Fibroblast of skin of scalp (primary cell): ENCODE results near the gene HSF2BP.
"Not testable (repeated sequence)": the region's sequence is repeated elsewhere in the genome, so short reads cannot be mapped to it uniquely, and the experiment has no call there.

ENCODE experiments used
- DNase-seq: peaks from one replicate; pipeline ENCODE4 v3.0.0-alpha.2; 2013

Gene HSF2BP

DNA sequence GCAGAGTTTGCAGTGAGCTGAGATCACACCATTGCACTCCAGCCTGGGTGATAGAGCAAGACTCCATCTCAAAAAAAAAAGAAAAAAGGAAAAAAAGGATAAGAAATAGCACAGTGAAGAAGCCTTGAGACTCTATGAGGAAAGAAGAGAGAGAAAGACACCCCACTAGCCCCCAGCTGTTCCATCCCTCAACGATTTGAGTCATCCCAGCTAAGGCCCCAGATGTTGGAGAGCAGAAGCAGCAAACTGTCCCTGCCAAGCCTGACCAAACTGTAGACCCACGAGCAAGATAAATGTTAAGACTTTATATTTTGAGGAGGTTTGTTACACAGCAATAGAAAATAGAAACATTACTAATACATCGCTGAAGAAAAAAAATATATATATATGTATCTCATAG is 42.4 kb downstream of the HSF2BP start:
- DNase-seq = not testable (repeated sequence)

DNA sequence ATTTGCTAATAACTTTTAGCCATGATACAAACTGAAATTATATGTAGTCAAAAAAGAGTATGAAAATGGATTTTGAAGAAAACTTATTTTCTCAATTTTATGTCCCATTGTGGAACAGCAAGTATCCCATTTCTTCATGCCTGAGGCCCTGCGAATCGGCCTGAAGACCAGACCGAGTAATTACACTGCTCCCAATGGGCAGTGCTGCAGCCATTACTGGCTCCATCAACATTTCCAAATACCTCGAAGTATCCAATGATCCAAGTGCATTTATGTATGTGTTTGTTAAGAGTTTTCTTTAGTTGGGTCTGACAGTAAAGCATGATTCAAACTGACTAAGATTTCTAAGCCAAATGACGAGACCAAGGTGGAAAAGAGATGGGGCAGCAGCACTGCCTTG is 44.4 kb downstream of the HSF2BP start:
- DNase-seq = no peak

DNA sequence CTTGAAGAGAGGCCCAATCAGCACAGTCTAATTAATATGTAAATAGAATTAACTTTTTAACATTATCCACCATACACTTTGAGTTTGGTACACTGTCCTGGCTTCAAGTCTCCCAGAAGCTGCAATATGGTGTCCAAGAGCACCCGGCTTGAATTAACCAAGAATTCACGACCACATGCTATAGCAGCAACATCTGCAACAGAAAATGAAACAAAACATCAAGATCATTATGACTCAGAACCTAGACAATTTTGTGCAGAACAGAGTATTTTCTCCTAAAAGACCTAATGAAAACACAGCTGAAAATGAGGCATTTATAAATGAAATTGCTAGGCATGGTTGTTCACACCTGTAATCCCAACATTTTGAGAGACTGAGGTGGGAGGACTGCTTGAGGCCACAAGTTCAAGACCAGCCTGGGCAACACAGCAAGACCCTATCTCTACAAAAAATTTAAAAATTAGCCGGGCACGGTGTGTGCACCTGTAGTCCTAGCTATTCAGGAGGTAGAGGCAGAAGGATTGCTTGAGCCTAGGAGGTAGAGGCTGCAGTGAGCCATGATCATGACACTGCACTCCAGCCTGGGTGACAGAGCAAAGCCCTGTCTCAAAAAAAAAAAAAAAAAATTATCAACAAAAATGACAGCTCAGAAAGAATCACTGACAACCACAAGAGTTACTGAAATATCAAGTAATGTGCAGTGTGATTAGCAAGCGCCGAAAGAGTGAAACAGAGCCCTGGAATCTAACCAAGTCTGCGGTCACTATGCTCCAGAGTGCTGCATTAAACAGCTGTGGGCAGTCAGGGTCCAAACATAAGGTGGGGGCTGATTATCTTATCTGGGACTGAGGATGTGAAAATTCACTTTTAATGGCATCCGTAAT is 45.3 kb downstream of the HSF2BP start:
- DNase-seq = peak; percentile 76

DNA sequence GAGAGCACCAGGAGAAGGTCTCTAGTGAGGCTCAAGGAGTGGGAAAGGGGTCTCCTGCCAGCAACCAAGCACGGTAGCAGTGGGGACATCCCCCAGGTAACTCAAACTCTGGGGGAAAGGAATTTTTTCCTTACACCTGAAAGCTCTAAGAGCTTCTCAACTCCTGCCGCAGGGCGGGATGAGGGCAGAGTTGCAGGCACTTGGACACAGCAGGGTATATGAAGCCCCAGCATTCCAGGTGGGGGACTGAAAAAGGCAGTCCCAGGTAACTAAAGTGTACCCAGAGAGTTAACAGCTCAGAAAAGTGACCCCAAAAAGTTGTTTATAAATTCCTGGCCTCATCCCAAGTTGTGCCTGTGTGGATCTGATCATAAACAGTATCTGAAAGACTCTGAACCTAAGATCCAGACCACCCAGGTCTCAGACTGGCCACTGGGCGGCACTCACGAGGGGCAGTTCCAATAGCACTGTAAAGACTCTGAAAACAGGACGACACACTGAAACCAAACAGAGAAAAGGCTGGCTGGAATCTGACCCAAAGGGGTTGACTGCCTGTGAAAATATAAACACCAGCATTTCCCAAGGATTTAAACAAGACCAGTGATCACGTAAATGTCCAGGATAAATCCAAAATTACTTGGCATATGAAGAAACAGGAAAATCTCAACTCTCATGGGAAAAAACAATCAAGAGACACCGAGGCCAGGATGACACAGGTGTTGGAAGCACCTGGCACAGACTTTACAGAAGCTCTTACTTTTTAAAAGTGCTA is 47.5 kb downstream of the HSF2BP start:
- peak; percentile 56 for DNase-seq

DNA sequence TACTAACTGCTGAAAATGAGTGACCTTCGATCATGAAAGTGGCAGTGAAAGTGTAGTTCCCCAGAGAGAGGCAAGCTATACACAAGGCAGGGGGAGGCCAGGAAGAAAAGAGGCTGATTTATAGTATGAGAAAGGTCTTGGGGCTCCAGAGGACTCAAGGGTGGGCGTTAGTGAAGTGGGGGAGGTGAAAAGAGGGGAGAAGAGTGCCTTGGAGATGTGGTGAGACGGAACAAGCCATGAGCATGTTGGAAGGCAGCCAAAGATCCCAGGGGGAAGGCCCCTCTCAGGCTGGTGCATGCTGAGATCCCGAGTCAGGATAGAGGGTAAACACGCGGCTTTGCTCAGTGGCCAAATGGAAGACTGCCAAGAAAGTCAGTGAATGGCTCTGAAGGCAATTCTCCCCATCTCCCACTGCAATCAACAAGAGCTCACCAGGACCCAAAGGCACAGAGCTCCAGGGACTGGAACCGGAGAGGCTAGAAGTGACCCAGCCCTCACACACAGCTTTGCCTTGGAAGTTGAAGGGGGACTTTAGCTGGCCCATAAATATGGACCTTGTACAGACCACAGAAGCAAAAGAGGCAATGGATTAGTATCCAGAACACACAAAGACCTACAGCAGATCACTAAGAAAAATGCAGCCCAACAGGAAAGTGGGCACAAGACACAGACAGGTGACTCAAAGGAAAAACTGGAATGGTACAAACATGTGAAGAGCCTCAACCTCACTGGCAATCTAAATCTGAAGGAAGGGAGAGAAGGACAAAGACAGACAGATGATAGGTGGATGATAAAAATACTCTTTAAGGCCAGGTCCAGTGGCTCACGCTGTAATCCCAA is 49.6 kb downstream of the HSF2BP start:
- DNase-seq = peak; percentile 94

DNA sequence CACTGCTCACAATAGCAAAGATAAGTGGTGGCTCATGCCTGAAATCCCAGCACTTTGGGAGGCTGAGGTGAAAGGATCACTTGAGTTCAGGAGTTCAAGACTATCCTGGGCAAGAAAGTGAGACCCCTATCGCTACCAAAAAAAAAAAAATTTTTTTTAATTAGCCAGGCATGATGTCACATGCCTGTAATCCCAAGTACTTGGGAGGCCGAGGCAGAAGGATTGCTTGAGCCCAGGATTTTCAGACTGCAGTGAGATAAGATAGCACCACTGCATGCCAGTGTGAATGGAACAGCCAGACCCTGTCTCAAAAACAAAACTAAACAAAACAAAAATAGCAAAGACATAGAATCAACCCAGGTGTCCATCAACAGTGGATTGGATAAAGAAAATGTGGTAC is 50.6 kb downstream of the HSF2BP start:
- no peak for DNase-seq

DNA sequence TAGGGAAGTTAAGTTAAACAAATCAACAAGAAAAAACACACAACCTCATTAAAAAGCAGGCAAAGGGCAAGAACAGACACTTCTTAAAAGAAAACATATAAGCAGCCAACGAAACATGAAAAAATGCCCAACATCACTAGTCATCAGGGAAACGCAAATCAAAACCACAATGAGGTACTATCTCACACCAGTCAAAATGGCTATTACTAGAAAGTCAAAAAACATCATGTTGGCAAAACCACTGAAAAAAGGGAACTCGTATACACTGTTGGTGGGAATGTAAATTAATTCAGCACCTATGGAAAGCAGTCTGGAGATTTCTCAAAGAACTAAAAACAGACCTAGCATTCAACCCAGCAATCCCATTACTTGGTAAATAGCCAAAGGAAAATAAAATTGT is 51.1 kb downstream of the HSF2BP start:
- DNase-seq = peak; percentile 80

DNA sequence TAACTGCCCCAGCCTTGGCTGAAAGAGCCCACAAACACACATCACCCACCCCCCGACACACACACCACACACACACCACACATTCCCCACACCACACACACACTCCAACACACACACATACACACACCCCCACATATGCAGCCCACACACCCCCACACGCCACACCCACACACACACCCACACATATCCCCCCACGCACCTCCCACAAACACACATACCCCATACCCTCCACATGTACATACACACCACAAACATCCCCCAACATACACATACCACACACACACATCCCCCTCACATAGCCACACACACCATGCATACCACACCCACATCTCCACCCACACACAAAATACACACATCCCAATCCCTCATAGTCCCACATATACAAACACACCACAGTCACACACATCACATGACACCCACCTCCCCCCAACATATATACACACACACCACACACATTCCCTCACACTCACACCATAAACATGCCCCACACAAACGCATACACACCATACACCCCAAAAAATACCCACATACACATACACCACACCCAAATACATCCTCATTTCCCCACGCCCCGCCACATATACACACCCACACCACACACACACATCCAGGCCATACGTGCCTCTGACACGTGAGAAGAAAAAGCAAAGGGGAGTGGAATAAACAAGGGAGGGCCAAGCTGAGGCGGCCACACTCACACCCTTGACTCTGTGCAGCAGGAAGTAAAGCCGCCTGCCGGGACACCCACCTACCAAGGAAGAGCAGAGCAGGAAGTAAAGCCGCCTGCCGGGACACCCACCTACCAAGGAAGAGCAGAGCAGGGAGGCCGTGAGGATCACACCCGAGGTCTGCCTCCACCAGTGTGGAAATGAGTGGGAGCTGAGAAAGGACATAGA is 53.7 kb downstream of the HSF2BP start:
- no peak for DNase-seq

DNA sequence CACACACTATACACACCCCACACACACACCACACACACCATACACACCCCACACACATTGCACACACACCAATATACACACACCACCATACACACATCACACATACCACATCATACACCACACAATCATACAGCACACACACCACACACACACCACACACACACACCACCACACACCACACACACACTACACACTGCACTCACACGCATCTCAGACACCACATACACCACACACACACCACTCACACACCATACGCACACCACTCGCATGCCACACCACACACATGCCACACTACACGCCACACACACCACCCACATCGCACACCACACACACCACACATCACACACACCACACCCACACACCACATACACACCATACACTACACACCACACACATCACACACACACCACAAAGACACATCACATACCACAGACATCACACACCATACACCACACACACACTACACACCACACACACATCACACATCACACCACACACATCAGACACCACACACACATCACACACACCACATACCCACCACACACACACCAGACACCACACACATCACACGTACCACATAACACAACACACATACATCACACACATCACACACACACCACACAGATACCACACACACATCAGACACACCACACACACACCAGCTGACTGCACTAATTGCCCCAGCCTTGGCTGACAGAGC is 54.6 kb downstream of the HSF2BP start:
- DNase-seq = no peak

DNA sequence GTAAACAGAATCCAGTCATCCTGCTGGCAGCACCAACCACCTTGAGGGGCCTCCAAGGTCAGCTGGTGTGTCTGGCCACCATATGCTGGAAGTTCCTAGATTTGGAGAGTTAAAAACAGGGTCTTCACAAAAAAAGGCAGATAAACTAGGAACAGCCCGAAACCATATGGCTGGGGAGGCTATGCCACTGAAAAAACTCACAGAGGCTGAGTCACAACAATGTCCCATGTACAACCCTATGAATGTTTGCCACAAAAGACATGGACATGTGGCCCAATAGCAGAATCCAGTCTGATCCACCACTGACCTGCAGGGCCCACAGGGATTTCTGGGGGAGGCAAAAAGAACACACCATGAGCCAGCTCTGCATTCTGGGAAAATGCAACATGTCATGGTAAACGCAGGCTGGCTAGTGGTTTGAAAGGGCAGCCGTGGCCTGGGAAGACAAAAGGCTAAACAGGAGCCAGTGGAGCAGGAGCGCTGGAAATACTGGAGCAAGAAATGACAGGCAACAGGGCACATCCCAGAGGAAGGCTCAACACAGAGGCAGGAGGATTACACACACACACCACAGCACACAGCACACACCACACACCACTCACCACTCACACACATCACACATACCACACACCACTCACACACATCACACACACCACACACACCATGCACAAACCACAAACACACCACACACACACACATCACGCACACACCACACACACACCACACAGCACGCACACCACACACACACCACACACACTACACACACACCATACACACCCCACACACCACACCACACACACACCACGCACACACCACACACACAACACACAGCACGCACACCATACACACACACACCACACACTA is 55.4 kb downstream of the HSF2BP start:
- DNase-seq = peak; percentile 81

DNA sequence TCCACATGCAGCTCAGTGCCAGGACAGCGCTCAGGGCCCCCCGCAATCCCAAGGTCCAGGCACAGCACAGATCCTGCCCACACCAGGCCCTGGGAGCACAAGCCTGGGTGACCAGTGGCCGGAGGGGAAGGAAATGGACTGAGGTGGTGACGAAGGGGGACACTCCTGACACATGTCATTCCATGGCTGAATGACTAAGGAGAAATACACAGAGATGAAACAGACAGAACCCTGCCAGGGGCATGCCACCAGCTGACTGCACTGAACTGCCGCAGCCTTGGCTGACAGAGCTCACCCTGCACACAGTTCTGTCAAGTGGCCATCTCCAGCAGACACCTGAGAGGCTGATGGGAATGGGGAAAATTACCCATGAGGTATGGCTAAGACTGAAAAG is 56.1 kb downstream of the HSF2BP start:
- DNase-seq = no peak

DNA sequence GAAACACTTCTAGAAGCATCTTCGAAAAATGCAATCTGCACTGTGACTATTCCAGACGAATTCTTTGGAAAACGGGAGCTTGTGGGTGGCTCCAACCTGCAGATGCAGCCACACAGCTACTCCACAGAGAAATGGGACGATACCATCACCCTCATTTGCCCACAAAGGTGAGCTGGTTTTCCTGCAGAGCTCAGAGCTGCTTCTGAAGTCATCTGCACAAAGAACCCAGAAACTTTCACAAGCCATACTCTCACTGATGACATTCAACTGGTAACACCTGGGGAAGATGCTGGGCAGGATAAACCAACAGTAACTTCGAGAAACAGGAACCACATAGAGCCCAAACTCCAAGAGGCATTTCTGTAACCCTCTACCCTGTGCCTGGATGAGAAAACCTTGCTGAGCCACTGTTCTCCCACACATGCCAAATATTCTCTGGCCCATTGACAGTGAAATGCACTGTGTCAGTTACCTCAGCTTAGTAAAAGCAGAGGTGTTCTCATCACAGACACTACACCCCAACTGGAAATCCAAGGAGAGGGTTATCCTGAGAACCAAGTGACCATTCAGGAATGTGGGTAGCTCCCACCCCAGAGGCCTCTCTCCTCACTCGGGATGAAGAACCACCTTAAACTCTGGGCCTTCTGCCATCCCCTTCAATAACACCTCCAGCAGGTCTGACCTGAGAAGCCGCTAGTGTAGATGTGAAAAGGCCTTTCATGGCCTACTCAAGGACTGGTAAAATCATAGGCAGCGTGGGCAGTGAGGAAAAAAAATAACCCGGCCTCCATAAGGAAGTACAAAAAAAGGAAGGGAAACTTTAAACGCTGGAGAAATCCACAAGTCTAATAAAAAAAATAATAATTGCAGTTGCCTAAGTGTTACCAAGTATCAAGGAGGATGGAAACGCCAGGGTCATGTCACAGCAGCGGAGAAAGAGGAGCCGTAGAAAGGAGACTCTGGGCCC is 56.7 kb downstream of the HSF2BP start:
- DNase-seq = no peak

DNA sequence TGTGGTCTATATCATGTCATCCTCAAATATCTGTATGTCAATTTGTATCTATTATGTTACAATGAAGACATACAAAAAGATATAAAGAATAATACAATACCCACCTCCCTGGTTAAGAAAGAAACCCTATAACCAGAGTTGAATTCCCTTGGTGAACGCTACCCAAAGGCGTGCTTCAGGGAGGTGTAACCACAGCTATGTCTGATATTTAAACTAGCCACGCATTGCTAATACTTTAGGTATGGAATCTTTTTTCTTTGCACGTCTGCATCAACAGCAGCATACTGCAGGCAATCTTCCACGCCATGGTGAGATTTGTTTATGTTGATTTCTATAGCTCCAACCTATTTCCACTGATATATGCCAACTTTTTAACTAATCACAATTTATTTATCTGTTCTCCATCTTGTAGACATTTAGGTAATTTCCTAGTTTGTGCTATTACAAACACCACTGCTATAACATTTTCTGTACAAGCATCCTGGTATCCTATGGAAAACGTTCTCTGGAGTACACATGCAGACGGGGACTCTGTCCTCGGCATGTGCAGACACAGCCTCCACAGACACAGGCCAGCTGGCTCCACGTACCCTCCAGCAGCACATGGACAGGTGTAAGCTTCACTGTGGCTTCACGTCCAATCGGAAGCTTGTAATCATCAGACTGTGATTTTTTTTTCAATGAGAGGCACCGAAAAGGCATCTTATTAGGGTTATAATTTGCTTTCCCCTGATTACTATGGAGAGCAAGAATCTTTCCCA is 58.5 kb downstream of the HSF2BP start:
- peak; percentile 97 for DNase-seq

DNA sequence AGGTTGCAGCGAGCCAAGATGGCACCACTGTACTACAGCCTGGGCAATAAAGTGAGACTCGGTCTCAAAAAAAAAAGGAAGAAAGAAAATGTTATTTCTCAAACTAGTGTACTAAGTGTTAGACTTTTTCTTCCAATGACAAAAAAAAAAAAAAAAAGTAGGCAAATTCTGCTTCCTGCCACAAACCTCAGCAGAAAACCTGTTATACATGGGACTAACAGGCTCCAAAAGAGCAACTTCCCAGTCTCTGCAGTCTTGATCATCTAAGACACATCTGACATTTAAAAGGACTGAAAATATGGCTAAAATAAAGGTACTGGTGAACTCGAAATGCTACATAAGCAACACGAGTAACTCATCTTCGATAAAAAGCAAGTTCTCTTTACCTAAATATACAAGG is 59.6 kb downstream of the HSF2BP start:
- no peak for DNase-seq

DNA sequence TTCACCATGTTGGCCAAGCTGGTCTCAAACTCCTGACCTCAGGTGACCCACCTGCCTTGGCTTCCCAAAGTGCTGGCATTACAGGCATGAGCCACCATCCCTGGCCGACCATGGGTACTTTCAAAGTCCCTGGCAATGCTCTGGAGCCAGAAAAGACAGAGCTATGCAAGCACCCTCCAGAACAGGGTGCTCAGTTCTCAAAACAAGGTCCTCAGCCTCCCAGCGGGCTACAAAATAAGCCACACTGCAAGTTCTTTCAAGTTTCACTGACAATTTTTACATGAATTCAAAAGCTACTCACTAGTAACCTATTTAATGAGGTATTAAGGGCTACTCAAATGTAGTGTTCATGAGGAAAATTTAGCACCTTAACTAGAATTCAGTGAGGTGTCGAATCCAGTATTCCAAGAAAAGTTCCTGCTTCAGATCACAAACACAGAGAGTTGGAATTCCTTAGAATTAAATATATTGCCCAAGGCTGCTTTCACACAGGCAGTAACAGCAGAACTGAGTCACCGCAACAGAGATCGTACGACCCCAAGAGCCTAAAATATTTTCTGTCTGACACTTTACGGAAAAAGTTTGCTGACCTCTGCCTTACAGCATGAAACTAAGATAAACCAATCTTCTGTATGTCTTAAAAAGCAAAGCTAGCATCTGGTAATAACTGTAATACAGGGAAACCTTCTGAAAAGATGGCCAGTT is 60.7 kb downstream of the HSF2BP start:
- peak; percentile 86 for DNase-seq

DNA sequence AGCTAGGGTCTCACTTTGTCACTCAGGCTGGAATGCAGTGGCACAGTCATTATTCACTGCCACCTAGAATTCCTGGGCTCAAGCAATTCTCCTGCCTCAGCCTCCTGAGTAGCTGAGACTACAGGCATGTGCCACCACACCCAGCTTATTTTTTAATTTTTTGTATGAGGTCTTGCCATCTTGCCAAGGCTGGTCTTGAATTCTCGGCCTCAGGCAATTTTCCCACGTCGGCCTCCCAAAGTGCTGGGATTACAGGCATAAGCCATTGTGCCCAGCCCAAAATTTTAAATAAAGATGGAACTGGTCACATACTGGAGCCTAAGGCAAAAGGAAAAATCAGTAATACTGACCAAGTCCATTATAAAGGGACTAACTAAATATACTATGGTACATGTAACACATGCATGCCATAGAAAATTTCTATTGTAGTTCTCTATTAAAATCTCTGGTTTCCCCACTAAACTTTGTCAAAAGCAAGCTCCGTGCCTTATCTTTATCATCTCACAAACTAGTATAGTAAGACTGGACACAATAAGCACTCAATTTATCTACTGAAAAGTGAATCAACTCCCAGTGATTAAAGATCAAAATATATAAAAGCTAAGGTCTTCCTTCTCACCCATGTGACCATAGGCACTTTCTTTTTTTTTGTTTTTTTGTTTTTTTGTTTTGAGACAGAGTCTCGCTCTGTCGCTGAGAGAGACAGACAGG is 61.6 kb downstream of the HSF2BP start:
- DNase-seq = no peak

DNA sequence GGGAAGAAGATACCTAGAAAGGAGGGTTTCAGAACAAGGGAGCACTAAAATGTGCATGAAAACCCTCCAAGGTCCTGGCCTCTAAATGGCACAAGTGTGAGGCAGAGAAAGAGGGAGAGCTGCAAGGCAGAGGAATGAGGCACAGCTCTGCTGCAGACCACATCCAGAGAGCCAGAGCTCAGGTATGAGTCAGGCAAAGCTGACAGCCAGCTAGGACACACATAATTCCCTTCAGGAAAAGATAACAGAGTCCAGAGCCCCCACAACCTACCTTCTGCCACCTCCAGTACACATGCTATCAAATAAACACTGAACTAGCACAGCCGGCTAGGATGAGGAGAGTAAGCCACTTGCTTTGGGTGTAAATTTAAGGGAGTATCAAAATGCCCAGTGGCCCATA is 62.2 kb downstream of the HSF2BP start:
- peak; percentile 66 for DNase-seq
